ENCODE data around the gene SRF. TPM values are rescaled to one million over a fixed set of nuclear protein-coding genes. Genes with fewer than 3 reads are reported as not detected.
A peak's percentile ranks its signal among the peaks of the same experiment; 100 is the strongest.

SRF gene
- total and polyA plus RNA-seq, 2 donors (not counting 1 experiment from before 2014, with no cell fraction given) = 21.7 to 22.7 TPM

- Histone ChIP-seq H3K4me2 (replicated peaks; ENCODE audit: low read depth, low read length, poor library complexity, severe bottlenecking) (no peak overlapping the region), H3K4me1 (ENCODE audit: control insufficient read depth in 2 of 2, insufficient read depth in 2 of 2, low read length in 2 of 2) (peaks cover 20 to 21% of the 10 kb centered on the region in 2 donors), H2AFZ (ENCODE audit: insufficient read depth, low read depth, low read length, poor library complexity, severe bottlenecking) (no peak overlapping the region), H3K4me3 (ENCODE audit: control extremely low read depth in 1 of 5, extremely low read depth in 1 of 5, insufficient read depth in 1 of 5, low read depth in 2 of 5, low read length in 4 of 5) (no peak overlapping the region), H3K36me3 (replicated peaks in 1 of 2; ENCODE audit: control extremely low read depth in 1 of 2, control insufficient read depth in 1 of 2, extremely low read depth in 1 of 2, insufficient read depth in 2 of 2, low read length in 1 of 2) (peaks cover 6 to 44% of the 10 kb centered on the region in 2 experiments), H3K27ac (ENCODE audit: low read length in 2 of 2) (peak overlapping the region in 1 of 2 donors; percentile 87), H3K79me2 (ENCODE audit: control insufficient read depth, insufficient read depth, low read length) (peaks cover 68% of the 10 kb centered on the region), H4K20me1 (ENCODE audit: control insufficient read depth, insufficient read depth, low read length, poor library complexity, severe bottlenecking) (peaks cover 4% of the 10 kb centered on the region), H3K27me3 (replicated peaks in 1 of 4; ENCODE audit: control extremely low read depth in 1 of 4, control insufficient read depth in 3 of 4, insufficient read depth in 4 of 4, low read length in 3 of 4) (no peaks in the 10 kb centered on the region), H3K9ac (ENCODE audit: low read length) (no peak overlapping the region), H3K9me3 (ENCODE audit: control extremely low read depth in 1 of 3, control insufficient read depth in 2 of 3, insufficient read depth in 1 of 3, low read length in 2 of 3) (no peaks in the 10 kb centered on the region)
- no peak for ATAC-seq (ENCODE audit: low read depth)
- intact Hi-C loops (cut with micrococcal nuclease) = no loop called here
- TF ChIP-seq EZH2 (IDR thresholded peaks at IDR 0.05; ENCODE audit: borderline replicate concordance, insufficient read depth, low read depth, low read length, poor library complexity, severe bottlenecking) (no peak), CTCF (IDR thresholded peaks at IDR 0.05) (no peak)
- Mint-ChIP-seq H3K9me3 (ENCODE audit: insufficient read depth) (no peaks in the 10 kb centered on the region), H3K4me3 (peak overlapping the region; percentile 92), H3K27ac (peak overlapping the region; percentile 91), H3K27me3 (no peaks in the 10 kb centered on the region), H3K4me1 (peaks cover 39% of the 10 kb centered on the region)
- CTCF ChIA-PET = interaction anchor here (1.0 to 1.3 kb wide), 3 partner anchors 9 to 43 kb away, joined by 3 to 6 read pairs (median 3); no protein-coding TSS in a partner anchor
- POLR2A ChIA-PET = interaction anchor here (1.7 kb wide), 1 partner anchor 8 kb away, joined by 7 read pairs; no protein-coding TSS in a partner anchor
- no peak for DNase-seq
- WGBS (ENCODE audit: insufficient coverage) = 40% methylated on average over 3 of the region's 5 CpGs
These were observed 9.9 kb downstream of the SRF start for GRCh38 chr6:43180985-43181384.

GRCh38 chr6:43181621-43181941 lies 10.5 kb downstream of the SRF start:
- peaks cover 70% of the 10 kb centered on the region for H3K79me2 ChIP-seq (ENCODE audit: control insufficient read depth, insufficient read depth, low read length)
- TF ChIP-seq EZH2 (IDR thresholded peaks at IDR 0.05; ENCODE audit: borderline replicate concordance, insufficient read depth, low read depth, low read length, poor library complexity, severe bottlenecking) = no peak
- no peak for TF ChIP-seq CTCF (IDR thresholded peaks at IDR 0.05)
- no peaks in the 10 kb centered on the region for H3K27me3 ChIP-seq (replicated peaks in 1 of 4; ENCODE audit: control extremely low read depth in 1 of 4, control insufficient read depth in 3 of 4, insufficient read depth in 4 of 4, low read length in 3 of 4)
- peak overlapping the region; percentile 81 for H3K9ac ChIP-seq (ENCODE audit: low read length)
- H3K4me2 ChIP-seq (replicated peaks; ENCODE audit: low read depth, low read length, poor library complexity, severe bottlenecking) = peak overlapping the region; percentile 89
- H3K4me1 Mint-ChIP-seq = peaks cover 38% of the 10 kb centered on the region
- ChIA-PET CTCF (interaction anchor here (0.7 to 1.0 kb wide), 4 partner anchors 9 to 252 kb away, joined by 3 to 8 read pairs (median 4); partner anchors contain the start of genes CNPY3, DNPH1 and SRF), POLR2A (interaction anchor here (1.0 to 1.7 kb wide), 2 partner anchors 9 to 161 kb away, joined by 4 to 7 read pairs; no protein-coding TSS in a partner anchor)
- H3K9me3 Mint-ChIP-seq (ENCODE audit: insufficient read depth) = no peaks in the 10 kb centered on the region
- H3K27ac Mint-ChIP-seq = peak overlapping the region; percentile 90
- no peaks in the 10 kb centered on the region for H4K20me1 ChIP-seq (ENCODE audit: control insufficient read depth, insufficient read depth, low read length, poor library complexity, severe bottlenecking)
- peaks cover 20% of the 10 kb centered on the region in 2 donors for H3K4me1 ChIP-seq (ENCODE audit: control insufficient read depth in 2 of 2, insufficient read depth in 2 of 2, low read length in 2 of 2)
- H2AFZ ChIP-seq (ENCODE audit: insufficient read depth, low read depth, low read length, poor library complexity, severe bottlenecking) = peak overlapping the region; percentile 87
- H3K27ac ChIP-seq (ENCODE audit: low read length in 2 of 2) = peak overlapping the region; percentile 64 to 87
- intact Hi-C loops (cut with micrococcal nuclease) = no loop called here
- H3K9me3 ChIP-seq (ENCODE audit: control extremely low read depth in 1 of 3, control insufficient read depth in 2 of 3, insufficient read depth in 1 of 3, low read length in 2 of 3) = no peaks in the 10 kb centered on the region
- no peaks in the 10 kb centered on the region for H3K27me3 Mint-ChIP-seq
- DNase-seq (no peak), ATAC-seq (ENCODE audit: low read depth) (no peak)
- H3K4me3 Mint-ChIP-seq = peak overlapping the region; percentile 92
- peaks cover 6 to 44% of the 10 kb centered on the region in 2 experiments for H3K36me3 ChIP-seq (replicated peaks in 1 of 2; ENCODE audit: control extremely low read depth in 1 of 2, control insufficient read depth in 1 of 2, extremely low read depth in 1 of 2, insufficient read depth in 2 of 2, low read length in 1 of 2)
- 51% methylated on average over 5 of the region's 9 CpGs for WGBS (ENCODE audit: insufficient coverage)
- H3K4me3 ChIP-seq (ENCODE audit: control extremely low read depth in 1 of 5, extremely low read depth in 1 of 5, insufficient read depth in 1 of 5, low read depth in 2 of 5, low read length in 4 of 5) = peak overlapping the region; percentile 38 to 90 (median 74)

Measured in B cell (primary cell).